GOT3 (cell line): ENCODE measurements around the gene KRABD2.
"Not testable (repeated sequence)": the region's sequence is repeated elsewhere in the genome, so short reads cannot be mapped to it uniquely, and the experiment has no call there.

Source experiments
- DNase-seq: peaks from one replicate; lab custom pipeline; 2025; ENCODE audit warnings: mixed read lengths; lab: John Stamatoyannopoulos, UW

KRABD2 gene

DNA sequence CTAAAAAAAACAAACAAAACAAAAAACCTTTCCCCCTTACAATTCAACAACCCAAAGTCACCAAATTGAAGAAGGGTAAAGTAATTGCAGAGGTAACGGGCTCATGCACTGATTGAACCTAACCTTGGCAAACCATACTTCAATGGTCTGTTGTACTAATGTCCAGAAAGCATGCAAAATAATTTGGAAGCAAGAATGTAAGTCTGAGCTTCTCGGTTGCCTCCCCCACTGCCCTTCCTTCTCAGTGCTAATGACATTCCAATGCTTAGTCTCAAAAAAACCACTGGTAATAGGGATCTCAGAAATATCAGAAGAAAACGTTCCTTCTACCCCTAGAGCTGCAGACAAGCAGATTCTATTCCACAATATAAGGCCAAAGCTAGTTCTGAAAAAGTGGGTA lies 15.8 kb downstream of the KRABD2 start:
- no peak for DNase-seq

DNA sequence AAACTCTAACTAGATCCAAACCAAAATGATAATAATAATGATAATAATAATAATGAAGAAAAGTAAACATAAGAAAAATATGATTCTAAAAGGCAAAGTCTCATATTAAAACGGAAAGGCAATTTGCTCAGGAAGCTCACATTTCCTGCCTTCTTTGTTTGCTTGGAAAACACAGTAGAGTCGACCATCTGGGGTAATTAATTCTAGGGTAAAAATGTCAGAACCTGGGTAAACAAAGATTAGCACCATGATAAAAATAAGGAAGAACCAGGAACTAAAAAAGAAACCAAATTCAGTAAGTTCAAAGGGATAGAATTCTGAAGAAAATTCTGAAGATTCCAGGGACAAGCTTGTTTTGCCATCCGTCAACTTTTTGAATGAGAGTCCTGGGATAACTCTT lies 16.2 kb downstream of the KRABD2 start:
- DNase-seq: no peak

DNA sequence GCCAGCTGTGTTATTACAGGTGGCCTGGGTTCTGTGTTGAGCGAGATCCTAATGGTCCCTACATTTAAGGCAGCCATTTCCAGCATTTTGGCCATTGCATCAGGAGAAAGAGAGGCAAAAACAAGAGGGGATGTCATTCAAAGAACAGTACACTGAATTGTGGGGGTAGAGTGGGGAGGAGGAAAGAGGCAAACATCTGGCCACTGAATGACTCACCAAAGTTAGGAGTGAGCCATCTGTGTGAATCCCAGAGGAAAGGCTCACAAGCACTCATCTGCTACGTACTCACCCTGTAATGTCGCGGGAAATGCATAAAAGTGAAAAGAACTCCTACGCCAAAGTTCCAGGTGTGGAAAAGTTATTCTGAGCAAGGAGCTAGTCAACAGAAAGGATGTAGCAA lies 16.7 kb downstream of the KRABD2 start:
- no peak for DNase-seq

DNA sequence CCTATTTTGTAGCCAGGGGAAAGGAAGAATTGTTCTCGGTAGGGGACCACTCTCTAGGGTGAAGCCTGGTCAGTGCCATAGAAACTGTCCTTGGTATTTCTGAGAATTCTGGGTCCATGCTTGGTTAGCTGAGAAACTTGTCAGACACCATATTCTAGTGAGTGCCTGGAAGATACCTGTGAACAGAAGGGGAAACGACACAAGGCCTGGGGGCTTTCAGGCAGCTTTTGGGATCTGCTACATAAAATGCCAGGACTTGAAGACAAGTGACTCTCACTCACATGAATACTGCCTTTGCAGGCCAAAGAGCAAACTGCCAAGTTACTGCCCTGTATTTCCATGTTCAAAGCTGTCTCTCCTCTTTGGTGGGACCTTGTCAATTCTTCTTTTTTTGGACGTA lies 18.6 kb downstream of the KRABD2 start:
- DNase-seq: no peak

DNA sequence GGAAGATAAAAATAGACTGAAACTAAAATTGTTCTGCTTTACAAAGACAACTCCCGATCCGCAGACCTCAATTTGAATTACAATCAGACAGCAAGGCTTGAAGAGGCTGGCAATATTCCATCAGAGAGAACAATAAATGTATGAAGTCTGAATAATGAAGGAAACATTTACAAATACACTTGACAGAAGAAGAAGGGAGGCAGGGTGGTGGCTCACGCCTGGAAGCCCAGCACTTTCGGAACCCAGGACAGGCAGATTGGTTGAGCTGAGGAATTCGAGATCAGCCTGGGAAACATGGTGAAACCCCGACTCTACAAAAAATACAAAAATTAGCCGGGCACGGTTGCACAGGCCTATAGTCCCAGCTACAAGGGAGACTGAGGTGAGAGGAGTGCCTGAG lies 22.3 kb downstream of the KRABD2 start:
- no peak for DNase-seq

DNA sequence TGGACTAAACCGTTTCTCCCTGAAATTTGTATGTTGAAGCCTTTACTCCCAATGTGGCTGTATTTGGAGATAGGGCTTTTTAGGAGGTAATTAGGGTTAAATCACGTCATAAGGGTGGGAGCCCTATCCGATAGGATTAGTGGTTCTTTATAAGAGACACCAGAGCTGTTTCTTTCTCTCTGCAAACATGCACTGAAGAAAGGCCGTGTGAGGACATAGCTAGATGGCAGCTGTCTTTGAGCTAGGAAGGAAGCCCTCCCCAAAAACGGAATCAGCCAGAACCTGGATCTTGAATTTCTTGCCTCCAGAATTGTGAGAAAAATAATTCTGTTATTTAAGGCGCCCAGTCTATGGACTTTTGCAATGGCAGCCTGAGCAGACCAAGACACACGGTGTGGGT lies 22.8 kb downstream of the KRABD2 start:
- DNase-seq: no peak

DNA sequence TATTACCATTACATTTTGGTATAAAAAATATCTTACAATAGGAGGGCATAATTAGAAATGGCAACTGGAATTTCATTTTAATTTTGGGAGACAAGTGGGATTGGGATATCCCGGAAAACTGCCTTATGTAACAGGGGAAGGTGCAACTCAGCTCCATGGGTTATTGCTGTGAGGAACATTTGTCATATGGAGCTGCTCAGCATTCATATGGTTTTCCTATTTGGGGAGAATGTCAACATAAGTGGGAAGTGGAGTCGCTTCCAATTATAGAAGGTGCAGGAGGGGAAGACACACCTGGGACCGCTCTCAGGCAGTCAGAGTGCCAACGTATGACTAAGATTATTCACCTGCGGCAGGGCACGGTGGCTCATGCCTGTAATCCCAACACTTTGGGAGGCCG lies 26.2 kb downstream of the KRABD2 start:
- no peak for DNase-seq

DNA sequence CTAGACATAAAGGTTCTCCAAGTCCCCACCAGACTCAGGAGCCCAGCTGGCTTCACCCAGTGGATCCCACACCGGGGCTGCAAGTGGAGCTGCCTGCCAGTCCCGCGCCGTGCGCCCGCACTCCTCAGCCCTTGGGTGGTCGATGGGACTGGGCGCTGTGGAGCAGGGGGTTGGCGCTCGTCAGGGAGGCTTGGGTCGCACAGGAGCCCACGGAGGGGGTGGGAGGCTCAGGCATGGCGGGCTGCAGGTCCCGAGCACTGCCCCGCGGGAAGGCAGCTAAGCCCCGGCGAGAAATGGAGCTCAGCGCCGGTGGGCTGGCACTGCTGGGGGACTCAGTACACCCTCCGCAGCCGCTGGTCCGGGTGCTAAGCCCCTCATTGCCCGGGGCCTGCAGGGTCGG lies 29.5 kb downstream of the KRABD2 start:
- not testable (repeated sequence) for DNase-seq

DNA sequence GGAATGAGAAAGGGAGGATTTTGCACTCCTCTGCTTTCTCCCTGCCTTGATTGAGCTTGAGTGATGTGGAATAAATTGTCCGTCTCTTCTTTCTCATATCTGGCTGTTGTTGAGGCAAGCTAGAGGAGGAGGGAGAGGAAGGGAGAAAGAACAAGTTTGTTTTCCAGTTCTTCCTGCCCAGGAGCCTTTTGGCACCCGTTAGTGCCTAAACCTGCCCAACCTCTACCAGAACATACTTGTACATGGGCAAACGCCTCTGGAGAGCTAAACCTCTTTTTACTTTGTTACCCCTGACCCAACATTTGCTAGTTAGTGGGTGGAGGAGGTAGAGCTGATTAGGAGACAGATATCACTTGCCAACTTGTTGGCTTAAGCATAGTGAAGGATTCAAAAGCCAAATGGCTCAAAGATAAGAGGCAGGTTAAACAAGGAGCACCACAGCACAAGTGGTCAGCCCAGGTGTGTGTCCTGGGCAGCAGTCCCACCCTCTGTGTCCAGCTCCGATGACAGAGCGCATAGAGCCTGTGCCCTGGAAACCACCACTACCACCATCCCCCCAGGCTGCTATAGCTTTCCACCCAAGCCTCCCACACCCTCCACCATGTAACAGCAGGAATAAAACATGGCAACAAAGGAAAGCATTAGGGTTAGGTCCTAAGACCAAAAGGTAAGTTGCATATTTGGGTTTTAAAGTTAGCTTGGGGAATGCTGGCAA lies 30.4 kb downstream of the KRABD2 start:
- DNase-seq: no peak

DNA sequence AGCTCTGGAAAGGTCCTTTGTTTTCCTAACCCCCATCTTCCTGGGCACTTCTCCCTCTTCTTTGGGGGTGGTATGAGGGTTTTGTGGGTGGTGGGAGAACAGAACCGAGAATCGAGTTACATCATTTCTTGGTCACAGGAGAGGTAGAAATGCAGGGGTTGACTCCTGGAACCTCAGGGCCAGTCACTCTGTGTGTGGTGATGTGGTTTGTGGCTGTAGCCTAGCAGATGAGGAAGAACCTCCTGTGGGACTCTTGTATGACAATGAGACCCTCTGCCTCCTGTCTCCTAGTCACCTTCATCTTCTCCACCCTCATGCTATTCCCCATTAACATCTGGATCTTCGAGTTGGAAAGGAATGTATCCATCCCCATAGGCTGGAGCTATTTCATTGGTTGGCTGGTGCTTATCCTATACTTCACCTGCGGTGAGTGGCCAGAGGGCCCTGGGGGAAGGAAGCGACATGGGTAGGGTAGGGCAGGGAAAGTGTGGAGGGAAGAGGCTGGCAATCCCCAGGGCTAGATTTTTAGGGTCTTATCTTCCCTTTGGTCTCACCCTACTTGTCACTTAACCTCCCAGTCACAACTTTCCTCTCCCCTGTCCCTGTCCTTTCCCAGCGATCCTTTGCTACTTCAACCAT lies 31.3 kb downstream of the KRABD2 start:
- no peak for DNase-seq

DNA sequence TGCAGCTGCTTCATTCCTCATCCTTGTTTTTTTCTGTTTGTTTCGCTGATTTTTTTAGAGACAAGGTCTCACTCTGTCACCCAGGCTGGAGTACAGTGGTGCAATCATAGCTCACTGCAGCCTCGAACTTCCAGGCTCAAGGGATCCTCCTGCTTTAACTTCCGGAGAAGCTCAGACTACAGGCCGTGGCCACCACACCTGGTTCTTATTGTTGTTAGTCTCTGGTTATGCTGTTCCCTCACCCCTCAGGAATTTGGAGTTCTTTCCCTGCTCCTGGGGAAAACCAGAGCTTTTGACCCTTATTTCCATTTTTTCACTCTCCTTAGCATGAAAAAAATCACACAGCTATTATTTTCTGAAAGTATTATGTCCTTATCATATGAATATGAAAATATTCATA lies 35.0 kb downstream of the KRABD2 start:
- no peak for DNase-seq

DNA sequence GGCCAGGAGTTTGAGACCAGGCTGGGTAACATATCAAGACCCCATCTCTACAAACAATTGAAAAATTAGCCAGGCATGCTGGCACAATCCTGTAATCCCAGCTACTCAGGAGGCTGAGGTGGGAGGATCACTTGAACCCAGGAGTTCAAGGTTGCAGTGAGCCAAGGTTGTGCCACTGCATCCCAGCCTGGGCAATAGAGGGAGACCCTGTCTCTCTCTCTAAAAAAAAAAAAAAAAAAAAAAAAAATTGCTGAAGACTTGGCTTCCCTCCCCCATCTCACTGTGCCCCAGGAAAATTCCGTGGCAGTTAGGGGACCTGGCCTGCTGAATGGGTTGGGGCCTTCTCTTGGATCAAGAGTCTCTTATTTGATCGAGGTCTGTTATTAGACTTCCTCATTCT lies 37.0 kb downstream of the KRABD2 start, which contains the start of gene ODF4:
ODF4 (plus strand) TSS at position 301 of the 400 bp plus-strand sequence. CDS start 212 bp downstream, outside the sequence.
- no peak for DNase-seq

DNA sequence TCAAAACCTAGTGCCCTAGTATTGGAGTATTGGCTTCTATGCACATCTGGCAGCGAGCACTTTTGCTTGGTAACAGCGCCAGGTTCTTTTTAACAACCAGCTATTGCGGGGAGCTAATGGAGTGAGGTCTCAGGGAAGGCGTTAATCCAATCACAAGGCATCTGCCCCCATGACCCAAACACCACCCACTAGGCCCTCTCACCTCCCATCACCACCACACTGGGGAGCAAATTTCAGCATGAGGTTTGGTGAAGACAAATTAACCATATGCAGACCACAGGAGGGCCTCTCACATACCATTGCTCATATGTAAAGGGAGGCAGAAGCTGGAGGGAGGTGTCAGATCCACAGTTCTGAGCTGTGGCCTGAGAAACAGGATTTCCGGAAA lies 37.8 kb downstream of the KRABD2 start:
- no peak for DNase-seq

DNA sequence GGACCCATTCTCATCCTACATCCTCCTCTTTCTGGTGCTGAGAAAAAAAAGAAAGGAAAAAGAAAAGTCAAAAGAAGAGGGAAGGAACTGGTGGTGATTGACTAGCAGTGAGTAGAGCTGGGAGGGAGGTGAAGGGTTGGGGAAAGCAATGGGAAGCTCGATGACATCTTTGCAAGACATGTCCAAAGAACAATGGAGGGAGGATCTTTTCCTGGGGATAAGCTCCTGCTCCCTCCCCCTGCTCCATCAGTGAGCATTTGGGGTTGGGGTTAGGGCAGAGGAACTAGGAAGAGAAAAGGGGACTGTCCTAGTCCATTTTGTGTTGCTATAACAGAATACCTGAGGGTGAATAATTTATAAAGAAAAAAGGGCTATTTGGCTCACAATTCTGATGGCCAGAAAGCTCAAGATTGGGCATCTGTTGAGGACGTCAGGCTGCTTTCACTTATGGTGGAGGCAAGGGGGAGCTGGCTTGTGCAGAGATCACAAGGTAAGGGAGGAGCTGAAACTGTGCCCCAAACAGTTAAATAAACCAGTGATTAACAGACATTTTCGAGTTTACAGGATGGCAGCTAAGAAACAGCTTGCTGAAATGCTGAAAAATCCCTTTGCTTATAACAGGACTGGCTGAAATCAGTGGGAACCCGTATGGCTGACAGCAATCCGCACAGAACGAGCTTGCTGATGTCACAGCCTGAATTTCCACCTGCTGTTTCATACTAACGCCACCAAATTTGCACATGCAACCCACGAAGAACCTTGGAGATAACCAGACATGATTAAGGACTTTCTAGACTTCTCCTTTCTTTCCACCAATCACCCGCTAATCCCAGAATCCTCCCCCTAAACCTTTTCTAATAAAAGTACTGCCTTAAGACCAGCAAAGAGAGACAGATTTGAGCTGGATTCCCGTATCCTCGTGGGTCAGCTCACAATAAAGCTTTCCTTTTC lies 38.4 kb downstream of the KRABD2 start:
- no peak for DNase-seq

DNA sequence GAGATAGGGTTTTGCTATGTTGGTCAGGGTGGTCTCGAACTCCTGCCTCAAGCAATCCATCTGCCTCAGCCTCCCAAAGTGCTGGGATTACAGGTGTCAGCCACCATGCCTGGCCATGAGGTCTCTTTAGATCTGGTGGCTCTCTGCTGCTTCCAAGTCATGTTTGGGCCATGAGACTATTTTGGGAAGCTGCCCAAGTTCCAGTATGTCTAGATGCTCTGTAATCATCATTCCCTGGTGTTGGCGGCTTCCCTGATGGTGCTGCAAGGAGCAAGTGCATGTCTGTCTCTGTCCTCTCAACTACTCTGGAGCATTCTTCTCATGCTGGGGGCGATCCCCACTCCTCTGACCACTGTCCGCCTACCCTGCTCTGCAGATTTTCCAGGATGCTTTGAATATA lies 43.2 kb downstream of the KRABD2 start:
- no peak for DNase-seq

DNA sequence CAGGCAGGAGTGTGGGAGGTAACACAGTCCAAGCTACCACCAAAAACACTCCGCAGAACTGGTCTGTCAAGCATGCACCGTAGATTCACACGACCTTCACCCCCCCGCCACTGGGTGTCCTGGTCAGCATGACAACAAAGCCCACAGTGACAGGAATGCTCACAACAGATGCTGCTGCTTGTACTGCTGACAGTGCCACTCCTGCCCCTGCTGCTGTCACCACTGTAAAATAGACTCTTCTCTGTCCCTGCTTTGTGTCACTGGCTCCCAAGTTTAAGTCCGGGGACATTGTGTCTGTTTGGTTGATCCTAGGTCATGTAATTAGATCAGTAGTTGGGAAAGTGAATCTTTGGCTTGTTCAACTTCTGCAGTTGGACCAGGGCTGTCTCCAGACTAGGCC lies 43.8 kb downstream of the KRABD2 start:
- no peak for DNase-seq

DNA sequence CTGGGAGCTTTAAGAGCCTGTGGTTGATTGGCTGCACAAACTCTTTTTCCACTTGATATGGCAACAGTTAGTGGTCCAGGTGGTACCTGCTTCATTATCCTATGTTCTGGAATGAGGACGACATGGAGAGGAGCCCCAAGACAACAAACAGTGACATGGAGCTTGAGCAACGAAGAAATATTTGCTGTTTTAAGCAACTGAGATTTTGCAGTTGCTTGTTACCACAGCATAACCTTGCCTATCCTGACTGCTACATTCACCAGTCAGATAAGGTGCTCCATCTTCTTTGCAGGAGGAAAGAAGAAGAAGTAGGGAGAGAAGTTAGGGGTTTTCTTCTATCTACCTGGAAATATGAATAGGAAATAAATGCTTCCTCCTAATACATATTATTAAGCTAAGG lies 44.4 kb downstream of the KRABD2 start:
- DNase-seq: no peak

DNA sequence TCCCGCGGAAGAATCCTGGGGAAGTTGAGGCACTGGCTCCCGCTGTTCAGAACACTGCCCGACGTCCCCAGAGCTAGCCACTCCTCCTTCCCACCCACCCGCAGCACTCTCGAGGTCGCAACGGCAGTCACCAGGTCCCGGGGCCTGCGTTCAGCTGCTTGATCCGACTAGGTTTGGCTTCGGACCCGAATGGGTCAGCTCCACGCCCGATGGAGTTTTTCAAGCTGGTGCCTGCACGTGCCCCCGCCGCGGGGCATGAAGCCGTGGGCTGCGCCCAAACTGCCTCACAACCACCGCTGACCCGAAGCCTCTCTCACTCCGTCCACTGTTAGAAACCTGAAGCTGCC lies 49.2 kb downstream of the KRABD2 start:
- DNase-seq: no peak
